AG20443 (cell line): Measurements from ENCODE around the gene PTGDS.

Source experiments
- DNase-seq: peaks from one replicate; pipeline ENCODE4 v3.0.0; 2012; ENCODE audit warnings: low spot score, mixed read lengths

Gene PTGDS

GRCh38 chr9:136945333-136946227, 31.7 kb upstream of the PTGDS start:
- DNase-seq = no peak

- DNase-seq = no peak
These were observed 30.9 kb upstream of the PTGDS start for GRCh38 chr9:136946228-136947027.

GRCh38 chr9:136947028-136947891, 30.0 kb upstream of the PTGDS start:
- no peak for DNase-seq

GRCh38 chr9:136947955-136948510, 29.3 kb upstream of the PTGDS start:
- DNase-seq = peak; percentile 71

- DNase-seq = no peak
These were observed 28.0 kb upstream of the PTGDS start for GRCh38 chr9:136949239-136949816.

GRCh38 chr9:136949817-136950655, 27.3 kb upstream of the PTGDS start:
- peak; percentile 98 for DNase-seq

- no peak for DNase-seq
These were observed 26.5 kb upstream of the PTGDS start for GRCh38 chr9:136950656-136951276.

GRCh38 chr9:136951541-136952320, 25.6 kb upstream of the PTGDS start, which contains the start of gene LCN12:
Gene LCN12 (plus strand): TSS chr9:136952273. CDS start chr9:136952328, 55 bp downstream.
- no peak for DNase-seq

GRCh38 chr9:136952321-136952850, 24.9 kb upstream of the PTGDS start:
- DNase-seq = no peak

- no peak for DNase-seq
These were observed 24.2 kb upstream of the PTGDS start for GRCh38 chr9:136952876-136953770.

GRCh38 chr9:136953771-136954269, 23.5 kb upstream of the PTGDS start:
- no peak for DNase-seq

- no peak for DNase-seq
These were observed 22.8 kb upstream of the PTGDS start for GRCh38 chr9:136954270-136955083.

GRCh38 chr9:136955202-136955942, 21.9 kb upstream of the PTGDS start:
- DNase-seq = no peak

- no peak for DNase-seq
These were observed 21.4 kb upstream of the PTGDS start for GRCh38 chr9:136955943-136956335.

- DNase-seq = no peak
These were observed 20.7 kb upstream of the PTGDS start for GRCh38 chr9:136956604-136957003.

- DNase-seq = no peak
These were observed 19.8 kb upstream of the PTGDS start for GRCh38 chr9:136957461-136957860.
